ENCODE data around the gene CFB.
"Not testable (repeated sequence)": the region's sequence is repeated elsewhere in the genome, so short reads cannot be mapped to it uniquely, and the experiment has no call there.

DNA sequence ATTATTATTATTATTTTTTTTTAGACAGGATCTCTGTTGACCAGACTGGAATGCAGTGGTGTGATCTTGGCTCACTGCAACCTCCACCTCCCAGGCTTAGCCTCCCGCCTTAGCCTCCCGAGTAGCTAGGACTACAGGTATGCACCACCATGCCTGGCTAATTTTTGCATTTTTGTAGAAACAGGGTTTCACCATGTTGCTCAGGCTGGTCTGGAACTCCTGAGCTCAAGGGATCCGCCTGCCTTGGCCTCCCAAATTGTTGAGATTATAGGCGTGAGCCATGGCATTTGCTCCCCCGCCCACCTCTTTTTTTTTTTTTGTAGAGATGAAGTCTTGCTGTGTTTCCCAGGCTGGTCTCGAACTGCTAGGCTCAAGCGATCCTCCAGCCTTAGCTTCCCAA lies 36.6 kb upstream of the CFB start:
- TF ChIP-seq, protein P1, sequence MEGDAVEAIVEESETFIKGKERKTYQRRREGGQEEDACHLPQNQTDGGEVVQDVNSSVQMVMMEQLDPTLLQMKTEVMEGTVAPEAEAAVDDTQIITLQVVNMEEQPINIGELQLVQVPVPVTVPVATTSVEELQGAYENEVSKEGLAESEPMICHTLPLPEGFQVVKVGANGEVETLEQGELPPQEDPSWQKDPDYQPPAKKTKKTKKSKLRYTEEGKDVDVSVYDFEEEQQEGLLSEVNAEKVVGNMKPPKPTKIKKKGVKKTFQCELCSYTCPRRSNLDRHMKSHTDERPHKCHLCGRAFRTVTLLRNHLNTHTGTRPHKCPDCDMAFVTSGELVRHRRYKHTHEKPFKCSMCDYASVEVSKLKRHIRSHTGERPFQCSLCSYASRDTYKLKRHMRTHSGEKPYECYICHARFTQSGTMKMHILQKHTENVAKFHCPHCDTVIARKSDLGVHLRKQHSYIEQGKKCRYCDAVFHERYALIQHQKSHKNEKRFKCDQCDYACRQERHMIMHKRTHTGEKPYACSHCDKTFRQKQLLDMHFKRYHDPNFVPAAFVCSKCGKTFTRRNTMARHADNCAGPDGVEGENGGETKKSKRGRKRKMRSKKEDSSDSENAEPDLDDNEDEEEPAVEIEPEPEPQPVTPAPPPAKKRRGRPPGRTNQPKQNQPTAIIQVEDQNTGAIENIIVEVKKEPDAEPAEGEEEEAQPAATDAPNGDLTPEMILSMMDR (IDR thresholded peaks at IDR 0.05), result not testable (repeated sequence)
- not testable (repeated sequence) for TF ChIP-seq POLR2AphosphoS5 (IDR thresholded peaks at IDR 0.05)
